Nephron (organoid): ENCODE data around the gene KCNG1.

Experiments
- H3K27ac Mint-ChIP-seq, 3 experiments: 2 replicates each; pipeline ENCODE4 v1.8.0; 2020; ENCODE audit warnings: mixed read lengths in 3 of 3, mild to moderate bottlenecking in 2 of 3, moderate library complexity in 1 of 3
- H3K27me3 Mint-ChIP-seq: 2 replicates; pipeline ENCODE4 v1.8.0; 2021; ENCODE audit warnings: low read depth, mild to moderate bottlenecking, moderate library complexity, mixed read lengths
- H3K36me3 Mint-ChIP-seq: 2 replicates; pipeline ENCODE4 v1.8.0; 2020; ENCODE audit warnings: low read depth, mixed read lengths
- H3K4me1 Mint-ChIP-seq: 2 replicates; pipeline ENCODE4 v1.8.0; 2020; ENCODE audit warnings: mixed read lengths
- H3K4me3 Mint-ChIP-seq, 3 experiments: 2 replicates each; pipeline ENCODE4 v1.8.0; 2020; ENCODE audit warnings: mild to moderate bottlenecking in 3 of 3, mixed read lengths in 3 of 3, moderate library complexity in 2 of 3
- H3K9me3 Mint-ChIP-seq: 2 replicates; pipeline ENCODE4 v1.8.0; 2020; ENCODE audit warnings: mixed read lengths
- TF ChIP-seq, protein P1 (sequence below), 3 experiments: fragments of 200-600 bp; sonication (generic); IDR thresholded peaks; one replicate each; pipeline ENCODE4 v1.5.0; 2021; ENCODE audit warnings: antibody characterized with exemption in 3 of 3; ENCODE audit not compliant: unreplicated experiment in 3 of 3

Gene KCNG1

DNA sequence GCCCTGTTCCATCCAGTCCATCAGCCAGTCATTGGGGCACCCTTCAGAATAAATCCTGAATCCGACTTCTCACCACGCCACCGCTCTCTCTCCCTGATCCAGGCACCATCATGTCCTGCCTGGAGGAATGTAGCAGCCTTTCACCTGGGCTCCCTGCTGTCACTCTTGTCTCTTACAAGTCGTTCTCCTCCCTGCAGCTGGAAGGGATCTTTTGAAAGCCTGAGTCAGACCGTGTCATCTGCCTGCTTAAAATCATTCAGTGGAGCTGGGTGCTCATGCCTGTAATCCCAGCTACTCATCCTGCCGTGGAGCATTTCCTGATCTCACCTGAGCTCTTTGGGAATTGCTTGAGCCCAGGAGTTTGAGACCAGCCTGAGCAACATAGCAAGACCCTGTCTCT is 19.2 kb upstream of the KCNG1 start:
- no peaks in the 10 kb centered on the region for H3K4me1 Mint-ChIP-seq
- H3K36me3 Mint-ChIP-seq: no peaks in the 10 kb centered on the region
- H3K27me3 Mint-ChIP-seq: no peaks in the 10 kb centered on the region
- peaks cover 2% of the 10 kb centered on the region for H3K9me3 Mint-ChIP-seq
- TF ChIP-seq, protein P1, sequence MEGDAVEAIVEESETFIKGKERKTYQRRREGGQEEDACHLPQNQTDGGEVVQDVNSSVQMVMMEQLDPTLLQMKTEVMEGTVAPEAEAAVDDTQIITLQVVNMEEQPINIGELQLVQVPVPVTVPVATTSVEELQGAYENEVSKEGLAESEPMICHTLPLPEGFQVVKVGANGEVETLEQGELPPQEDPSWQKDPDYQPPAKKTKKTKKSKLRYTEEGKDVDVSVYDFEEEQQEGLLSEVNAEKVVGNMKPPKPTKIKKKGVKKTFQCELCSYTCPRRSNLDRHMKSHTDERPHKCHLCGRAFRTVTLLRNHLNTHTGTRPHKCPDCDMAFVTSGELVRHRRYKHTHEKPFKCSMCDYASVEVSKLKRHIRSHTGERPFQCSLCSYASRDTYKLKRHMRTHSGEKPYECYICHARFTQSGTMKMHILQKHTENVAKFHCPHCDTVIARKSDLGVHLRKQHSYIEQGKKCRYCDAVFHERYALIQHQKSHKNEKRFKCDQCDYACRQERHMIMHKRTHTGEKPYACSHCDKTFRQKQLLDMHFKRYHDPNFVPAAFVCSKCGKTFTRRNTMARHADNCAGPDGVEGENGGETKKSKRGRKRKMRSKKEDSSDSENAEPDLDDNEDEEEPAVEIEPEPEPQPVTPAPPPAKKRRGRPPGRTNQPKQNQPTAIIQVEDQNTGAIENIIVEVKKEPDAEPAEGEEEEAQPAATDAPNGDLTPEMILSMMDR (IDR thresholded peaks at IDR 0.05; ENCODE audit: unreplicated experiment in 3 of 3): no peak
- no peak overlapping the region for H3K27ac Mint-ChIP-seq
- H3K4me3 Mint-ChIP-seq: no peak overlapping the region

DNA sequence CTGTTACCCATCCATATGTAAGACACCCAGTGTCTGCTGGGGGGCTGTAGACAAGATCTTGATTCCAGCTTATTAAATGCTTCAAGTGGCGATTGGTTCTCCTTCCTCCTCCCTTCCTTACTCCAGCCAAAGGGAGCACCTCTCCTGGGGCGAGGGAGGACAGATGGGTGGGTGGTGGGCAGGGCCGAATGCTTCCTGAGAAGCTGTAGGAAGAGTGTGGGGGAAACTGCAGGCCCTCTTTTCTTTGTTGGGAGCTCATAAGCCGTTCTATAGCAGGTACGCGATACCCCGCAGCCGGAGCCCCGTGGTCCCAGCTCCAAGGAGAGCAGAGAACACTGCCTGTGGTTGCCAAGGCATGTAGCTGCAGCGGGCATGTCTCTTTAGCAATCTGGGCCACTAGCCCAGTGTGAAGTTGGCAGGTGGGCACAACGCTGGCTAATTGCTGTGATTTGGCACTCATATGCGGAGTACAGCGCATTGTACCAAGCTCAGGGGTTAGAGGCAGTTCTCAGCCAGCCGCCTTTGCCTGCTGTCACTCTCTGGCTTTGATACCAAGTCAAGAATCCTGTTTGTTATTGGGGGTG is 14.7 kb upstream of the KCNG1 start:
- Mint-ChIP-seq H3K4me3 (no peak overlapping the region), H3K9me3 (no peaks in the 10 kb centered on the region), H3K27ac (no peak overlapping the region), H3K27me3 (peaks cover 19% of the 10 kb centered on the region), H3K36me3 (no peaks in the 10 kb centered on the region), H3K4me1 (peaks cover 8% of the 10 kb centered on the region)
- TF ChIP-seq, protein P1 (IDR thresholded peaks at IDR 0.05; ENCODE audit: unreplicated experiment in 3 of 3): no peak

DNA sequence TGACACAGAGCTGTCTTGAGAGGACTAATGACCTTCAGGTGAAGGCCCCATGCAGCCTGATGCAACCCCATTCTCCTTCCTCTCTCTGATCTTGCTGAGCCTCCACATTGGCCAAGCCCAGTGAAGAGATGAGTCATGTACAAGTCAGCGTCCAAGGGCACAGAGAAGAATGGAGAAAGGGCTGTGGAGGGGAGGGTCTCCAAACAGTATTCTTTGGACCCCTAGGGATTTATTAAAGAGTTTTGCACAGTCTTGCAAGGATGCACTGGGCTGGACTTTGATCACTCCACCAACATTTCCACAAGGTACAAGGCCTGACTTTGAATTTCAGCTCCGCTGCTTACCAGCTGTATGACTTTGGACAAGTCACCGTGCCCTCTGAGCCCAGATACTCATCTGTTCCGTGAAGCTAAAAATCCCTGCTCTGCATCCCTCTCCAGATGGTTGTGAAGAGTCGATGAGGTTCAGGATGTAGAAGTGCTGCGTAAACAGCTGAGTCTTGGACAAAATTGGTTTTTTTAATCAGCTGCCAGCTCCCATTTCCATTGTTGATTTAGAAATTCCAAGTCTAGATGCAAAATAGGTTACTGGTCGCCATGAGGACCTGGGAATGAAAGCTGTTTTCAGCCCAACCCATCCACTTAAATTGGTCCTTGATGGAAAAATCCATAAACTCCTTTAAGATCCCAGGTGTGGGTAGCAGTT is 14.1 kb upstream of the KCNG1 start:
- Mint-ChIP-seq H3K36me3 (no peaks in the 10 kb centered on the region), H3K27ac (no peak overlapping the region), H3K9me3 (no peaks in the 10 kb centered on the region), H3K4me1 (peaks cover 8% of the 10 kb centered on the region), H3K27me3 (peaks cover 24% of the 10 kb centered on the region), H3K4me3 (no peak overlapping the region)
- TF ChIP-seq, protein P1 (IDR thresholded peaks at IDR 0.05; ENCODE audit: unreplicated experiment in 3 of 3): no peak

- H3K4me3 Mint-ChIP-seq: no peak overlapping the region
- no peak overlapping the region for H3K27ac Mint-ChIP-seq
- no peaks in the 10 kb centered on the region for H3K9me3 Mint-ChIP-seq
- peaks cover 32% of the 10 kb centered on the region for H3K27me3 Mint-ChIP-seq
- H3K36me3 Mint-ChIP-seq: no peaks in the 10 kb centered on the region
- TF ChIP-seq, protein P1 (IDR thresholded peaks at IDR 0.05; ENCODE audit: unreplicated experiment in 3 of 3): no peak
- H3K4me1 Mint-ChIP-seq: peaks cover 10% of the 10 kb centered on the region
These were observed 13.3 kb upstream of the KCNG1 start for GRCh38 chr20:51036226-51036625.

DNA sequence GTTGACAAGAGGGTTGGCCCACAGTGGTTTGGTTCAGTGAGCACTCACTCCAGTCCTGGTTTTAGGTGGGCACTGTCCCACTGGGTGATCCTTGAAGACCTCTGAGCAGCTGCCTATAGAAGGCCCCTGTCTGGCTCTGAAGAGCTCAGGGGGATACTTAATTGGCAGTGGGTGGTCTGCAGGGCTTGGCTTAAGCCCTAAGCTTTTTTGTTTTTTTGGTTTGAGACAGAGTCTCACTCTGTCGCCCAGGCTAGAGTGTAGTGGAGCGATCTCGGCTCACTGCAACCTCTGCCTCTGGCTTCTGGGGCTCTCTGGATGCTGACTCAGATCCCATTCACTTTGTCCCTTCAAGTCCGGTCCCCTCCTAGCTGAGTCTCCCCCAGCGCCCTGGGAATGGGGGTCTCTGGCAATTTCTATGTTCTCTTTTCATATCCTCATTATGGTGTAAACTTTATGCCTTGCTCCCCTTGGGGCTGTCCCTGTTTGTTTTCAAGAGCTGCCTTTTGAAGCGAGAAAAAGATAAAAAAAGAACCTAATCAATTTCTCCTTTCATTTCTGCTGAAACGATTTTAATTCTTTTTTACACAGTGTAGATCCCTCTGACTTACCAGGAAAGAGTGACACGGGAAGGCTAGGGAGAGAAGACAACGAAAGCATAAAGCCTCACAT is 12.2 kb upstream of the KCNG1 start:
- Mint-ChIP-seq H3K4me1 (peaks cover 21% of the 10 kb centered on the region), H3K9me3 (peaks cover 3% of the 10 kb centered on the region), H3K4me3 (no peak overlapping the region), H3K27ac (no peak overlapping the region), H3K36me3 (no peaks in the 10 kb centered on the region), H3K27me3 (peaks cover 43% of the 10 kb centered on the region)
- TF ChIP-seq, protein P1 (IDR thresholded peaks at IDR 0.05; ENCODE audit: unreplicated experiment in 3 of 3): no peak
